GM06990 (cell line): Measurements from ENCODE around the gene GAS7.

ENCODE experiments used
- DNase-seq: peaks from one replicate; pipeline ENCODE4 v3.0.0-alpha.2; 2011; ENCODE audit not compliant: insufficient read length; ENCODE audit errors: extremely low read depth
- H3K27me3 ChIP-seq: replicated peaks from 2 replicates; pipeline ENCODE4 v1.6.0; 2011; ENCODE audit warnings: low read length; ENCODE audit not compliant: control insufficient read depth, insufficient read depth
- H3K36me3 ChIP-seq: 2 replicates; pipeline ENCODE4 v1.5.1; 2011; ENCODE audit warnings: low read length; ENCODE audit not compliant: control insufficient read depth, insufficient read depth
- H3K4me3 ChIP-seq: replicated peaks from 2 replicates; pipeline ENCODE4 v1.5.1; 2011; ENCODE audit warnings: low read depth, mild to moderate bottlenecking, control low read depth, low read length
- CTCF ChIP-seq: IDR thresholded peaks from 2 replicates; pipeline ENCODE4 v1.5.1; 2011; ENCODE audit warnings: low read length, control low read depth, mild to moderate bottlenecking, inconsistent platforms; ENCODE audit not compliant: insufficient read depth, poor library complexity, severe bottlenecking

GAS7 gene

GRCh38 chr17:10195090-10195805 is 3.2 kb downstream of the GAS7 start:
- TF ChIP-seq CTCF, result no peak
- Histone ChIP-seq H3K27me3 (no peaks in the 10 kb centered on the region; the same call in 1 of the 2 replicates), H3K4me3 (no peak overlapping the region), H3K36me3 (no peaks in the 10 kb centered on the region)
- no peak for DNase-seq

- Histone ChIP-seq H3K36me3 (no peaks in the 10 kb centered on the region), H3K27me3 (no peaks in the 10 kb centered on the region; the same call in none of the 2 replicates), H3K4me3 (no peak overlapping the region)
- TF ChIP-seq CTCF, result no peak
- DNase-seq, result no peak
Observed at GRCh38 chr17:10193632-10194031, 4.8 kb downstream of the GAS7 start.

- no peaks in the 10 kb centered on the region for H3K36me3 ChIP-seq
- no peak for DNase-seq
Observed at GRCh38 chr17:10192972-10193371, 5.4 kb downstream of the GAS7 start.

GRCh38 chr17:10192461-10192860 is 5.9 kb downstream of the GAS7 start:
- H3K27me3 ChIP-seq, result no peaks in the 10 kb centered on the region; the same call in none of the 2 replicates
- H3K36me3 ChIP-seq, result no peaks in the 10 kb centered on the region
- DNase-seq, result no peak
- no peak overlapping the region for H3K4me3 ChIP-seq
- no peak for TF ChIP-seq CTCF

More at GRCh38 chr17:10192972-10193371, 5.4 kb downstream of the GAS7 start:
- H3K4me3 ChIP-seq, result no peak overlapping the region
- no peaks in the 10 kb centered on the region; the same call in none of the 2 replicates for H3K27me3 ChIP-seq
- TF ChIP-seq CTCF, result no peak

GRCh38 chr17:10187456-10187855 is 10.9 kb downstream of the GAS7 start:
- no peaks in the 10 kb centered on the region; the same call in 1 of the 2 replicates for H3K27me3 ChIP-seq
- no peak for TF ChIP-seq CTCF
- H3K36me3 ChIP-seq, result no peaks in the 10 kb centered on the region
- DNase-seq, result no peak
- no peak overlapping the region for H3K4me3 ChIP-seq
